Vagina (tissue), 2 donors: ENCODE results near the gene SMIM32. TPM values are rescaled to one million over a fixed set of nuclear protein-coding genes. Genes with fewer than 3 reads are reported as not detected.

Experiments used
- DNase-seq, 2 donors: peaks; one replicate each; pipeline ENCODE4 v3.0.0-alpha.2; 2017; ENCODE audit errors: extremely low spot score in 2 of 2
- H3K27ac ChIP-seq: fragments of 200-600 bp; sonication (generic); one replicate; pipeline ENCODE4 v1.5.1; 2019
- H3K27me3 ChIP-seq: fragments of 200-600 bp; sonication (generic); one replicate; pipeline ENCODE4 v1.5.1; 2019
- H3K36me3 ChIP-seq, 2 donors: fragments of 200-600 bp; sonication (generic); one replicate each; pipeline ENCODE4 v1.5.1; 2017 to 2019
- H3K4me1 ChIP-seq: fragments of 200-600 bp; sonication (generic); one replicate; pipeline ENCODE4 v1.5.1; 2019
- H3K4me3 ChIP-seq, 2 donors: fragments of 200-600 bp; sonication (generic); 1 replicate in 1 of 2; 2 replicates in 1 of 2; pipeline ENCODE4 v1.5.1; 2016 to 2019
- H3K9me3 ChIP-seq: fragments of 200-600 bp; sonication (generic); one replicate; pipeline ENCODE4 v1.5.1; 2019
- CTCF ChIP-seq, 3 experiments: fragments of 450-650 bp in 2 of 3; fragments of 200-600 bp in 1 of 3; sonication (generic) in 1 of 3; IDR thresholded peaks; one replicate each; pipeline ENCODE4 v1.5.1; 2017 to 2019; ENCODE audit warnings: antibody characterized with exemption in 3 of 3, mild to moderate bottlenecking in 2 of 3, moderate library complexity in 2 of 3
- POLR2A ChIP-seq, 2 donors: fragments of 450-650 bp; IDR thresholded peaks; one replicate each; pipeline ENCODE4 v1.6.1; 2017; ENCODE audit warnings: antibody characterized with exemption in 2 of 2, mild to moderate bottlenecking in 2 of 2, moderate library complexity in 2 of 2
- POLR2AphosphoS5 ChIP-seq, 2 donors: sonication (generic); formaldehyde crosslinking; IDR thresholded peaks; one replicate each; pipeline ENCODE4 v1.9.0; 2017; ENCODE audit warnings: antibody characterized with exemption in 2 of 2, mild to moderate bottlenecking in 2 of 2, low read depth in 1 of 2; ENCODE audit not compliant: insufficient read depth in 1 of 2
- intact Hi-C: fragments of 100-400 bp; cut with DNase I; formaldehyde crosslinking; loops from one replicate; pipeline ENCODE4 v1.15.1; 2023
- total RNA-seq: library from RNA; depleted of rRNA; stranded (reverse); fragments of >200 nt; gene quantifications from one replicate; pipeline ENCODE4 v1.2.3, GENCODE V29; 2016

SMIM32 gene
- total RNA-seq, 1 donor from 2014 or later: not detected

DNA sequence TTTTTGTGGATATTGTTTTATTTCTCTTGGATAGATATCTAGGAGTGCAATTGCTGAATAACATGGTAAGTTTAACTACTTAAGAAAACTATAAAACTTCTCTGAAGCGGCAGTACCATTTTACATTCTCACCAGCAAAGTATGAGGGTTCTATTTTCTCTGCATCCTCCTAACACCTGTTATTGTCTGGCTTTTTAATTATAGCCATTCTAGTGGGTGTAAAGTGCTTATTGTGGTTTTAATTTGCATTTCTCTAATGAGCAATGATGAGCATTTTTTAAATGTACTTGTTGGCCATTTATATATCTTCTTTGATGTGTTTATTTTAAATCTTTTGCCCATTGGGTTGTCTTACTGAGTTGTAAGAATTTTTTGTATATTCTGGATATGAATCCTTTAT, 28.7 kb downstream of the SMIM32 start:
- Histone ChIP-seq H3K4me3 (no peak overlapping the region), H3K9me3 (no peaks in the 10 kb centered on the region), H3K4me1 (peaks cover 6% of the 10 kb centered on the region), H3K27ac (no peak overlapping the region), H3K27me3 (no peaks in the 10 kb centered on the region), H3K36me3 (peaks cover 0 to 19% of the 10 kb centered on the region in 2 donors)
- DNase-seq: no peak
- TF ChIP-seq POLR2AphosphoS5 (IDR thresholded peaks at IDR 0.05; ENCODE audit: insufficient read depth in 1 of 2, low read depth in 1 of 2): no peak
- TF ChIP-seq CTCF (IDR thresholded peaks at IDR 0.05): no peak
- TF ChIP-seq POLR2A (IDR thresholded peaks at IDR 0.05): no peak
- intact Hi-C loops: no loop called here

DNA sequence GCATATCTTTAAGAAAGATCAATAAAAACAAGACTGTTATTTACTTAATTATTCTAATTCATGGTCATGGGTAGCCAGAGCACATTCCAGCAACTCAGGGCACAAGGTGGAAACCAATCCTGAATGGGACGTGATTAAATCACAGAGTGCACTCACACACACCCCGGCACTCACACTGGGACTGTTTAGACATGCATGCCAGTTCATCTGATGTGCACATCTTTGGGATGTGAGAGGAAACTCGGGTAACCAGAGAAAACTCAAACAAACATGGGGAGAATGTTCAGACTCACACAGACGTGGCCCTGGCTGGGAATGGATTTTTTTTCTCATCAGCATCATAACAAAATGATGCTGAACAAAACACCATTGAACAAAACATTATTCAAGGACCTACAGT, 31.0 kb downstream of the SMIM32 start:
- no peaks in the 10 kb centered on the region for H3K27me3 ChIP-seq
- H3K36me3 ChIP-seq: peaks cover 0 to 19% of the 10 kb centered on the region in 2 donors
- TF ChIP-seq POLR2AphosphoS5 (IDR thresholded peaks at IDR 0.05; ENCODE audit: insufficient read depth in 1 of 2, low read depth in 1 of 2): no peak
- DNase-seq: no peak
- peaks cover 23% of the 10 kb centered on the region for H3K4me1 ChIP-seq
- H3K27ac ChIP-seq: no peak overlapping the region
- H3K4me3 ChIP-seq: no peak overlapping the region
- intact Hi-C loops: no loop called here
- H3K9me3 ChIP-seq: no peaks in the 10 kb centered on the region

- Histone ChIP-seq H3K4me3 (no peak overlapping the region), H3K9me3 (no peaks in the 10 kb centered on the region), H3K27ac (no peak overlapping the region), H3K4me1 (peaks cover 39% of the 10 kb centered on the region), H3K36me3 (peaks cover 0 to 40% of the 10 kb centered on the region in 2 donors), H3K27me3 (no peaks in the 10 kb centered on the region)
- intact Hi-C loops: no loop called here
- TF ChIP-seq CTCF (IDR thresholded peaks at IDR 0.05): no peak
- TF ChIP-seq POLR2AphosphoS5 (IDR thresholded peaks at IDR 0.05; ENCODE audit: insufficient read depth in 1 of 2, low read depth in 1 of 2): no peak
- no peak for TF ChIP-seq POLR2A (IDR thresholded peaks at IDR 0.05)
- DNase-seq: no peak
Measured at GRCh38 chr5:136159457-136159856, 33.5 kb downstream of the SMIM32 start.

DNA sequence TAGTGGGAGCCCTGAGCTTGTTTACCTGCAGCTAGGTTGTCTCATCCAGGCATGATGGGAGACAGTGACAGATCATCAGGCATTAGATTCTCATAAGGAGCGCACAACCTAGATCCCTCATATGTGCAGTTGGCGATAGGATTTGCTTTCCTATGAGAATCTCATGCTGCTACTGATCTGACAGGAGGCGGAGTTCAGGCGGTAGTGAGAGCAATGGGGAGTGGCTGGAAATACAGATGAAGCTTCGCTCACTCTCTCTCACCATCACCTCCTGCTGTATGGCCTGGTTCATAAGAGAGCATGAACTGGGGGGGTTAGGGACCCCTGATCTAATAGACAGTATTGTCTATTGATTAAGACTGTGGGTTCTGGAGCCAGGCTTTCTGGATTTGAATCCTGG, 35.4 kb downstream of the SMIM32 start:
- no peak for DNase-seq
- Histone ChIP-seq H3K36me3 (peaks cover 0 to 36% of the 10 kb centered on the region in 2 donors), H3K27me3 (no peaks in the 10 kb centered on the region), H3K4me1 (peaks cover 39% of the 10 kb centered on the region), H3K4me3 (no peak overlapping the region), H3K9me3 (no peaks in the 10 kb centered on the region), H3K27ac (no peak overlapping the region)
- TF ChIP-seq POLR2AphosphoS5 (IDR thresholded peaks at IDR 0.05; ENCODE audit: insufficient read depth in 1 of 2, low read depth in 1 of 2): no peak
- intact Hi-C loops: no loop called here

GRCh38 chr5:136155761-136156160, 37.2 kb downstream of the SMIM32 start:
- Histone ChIP-seq H3K36me3 (peaks cover 0 to 32% of the 10 kb centered on the region in 2 donors), H3K4me1 (peaks cover 39% of the 10 kb centered on the region), H3K9me3 (no peaks in the 10 kb centered on the region), H3K27ac (no peak overlapping the region), H3K27me3 (no peaks in the 10 kb centered on the region), H3K4me3 (no peak overlapping the region)
- no peak for DNase-seq
- intact Hi-C loops: no loop called here
- no peak for TF ChIP-seq CTCF (IDR thresholded peaks at IDR 0.05)
- TF ChIP-seq POLR2AphosphoS5 (IDR thresholded peaks at IDR 0.05; ENCODE audit: insufficient read depth in 1 of 2, low read depth in 1 of 2): no peak
- TF ChIP-seq POLR2A (IDR thresholded peaks at IDR 0.05): no peak

DNA sequence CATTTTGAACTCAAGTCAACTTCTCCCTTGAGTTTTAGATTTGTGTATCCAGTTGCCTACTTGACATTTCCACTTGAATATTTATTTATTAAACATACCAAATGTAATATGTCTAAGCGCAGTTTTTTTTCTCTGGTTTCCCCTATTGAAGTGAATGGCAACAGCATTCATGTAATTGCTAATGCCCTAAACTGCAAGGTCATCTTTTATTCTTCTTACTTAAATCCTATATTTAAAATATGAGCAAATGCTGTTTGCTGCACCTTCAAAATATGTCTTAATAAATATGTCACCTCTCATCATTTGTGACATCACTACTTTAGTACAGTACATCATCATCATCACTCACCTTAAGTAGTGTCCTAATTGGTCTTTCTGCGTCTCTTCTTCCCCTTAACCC, 37.9 kb downstream of the SMIM32 start:
- Histone ChIP-seq H3K4me1 (peaks cover 44% of the 10 kb centered on the region), H3K27ac (no peak overlapping the region), H3K4me3 (no peak overlapping the region), H3K36me3 (peaks cover 0 to 32% of the 10 kb centered on the region in 2 donors), H3K27me3 (no peaks in the 10 kb centered on the region), H3K9me3 (no peaks in the 10 kb centered on the region)
- intact Hi-C loops: no loop called here
- DNase-seq: no peak
- TF ChIP-seq CTCF (IDR thresholded peaks at IDR 0.05) (no peak), POLR2A (IDR thresholded peaks at IDR 0.05) (no peak), POLR2AphosphoS5 (IDR thresholded peaks at IDR 0.05; ENCODE audit: insufficient read depth in 1 of 2, low read depth in 1 of 2) (no peak)
